OCI-LY7 (cell line): Measurements from ENCODE around the gene TJP2. TPM values are rescaled to one million over a fixed set of nuclear protein-coding genes. Genes with fewer than 3 reads are reported as not detected.

Experiments used
- BruUV-seq: library from RNA; stranded (reverse); fragments of 400-500 nt; replicated peaks from 2 replicates; lab custom pipeline; 2021; lab: Mats Ljungman, UMichigan
- CTCF ChIA-PET: fragments of 300-600 bp; sonication (Branson Sonifier 250); formaldehyde crosslinking; loops from one replicate; lab custom pipeline; 2022; ENCODE audit warnings: antibody characterized with exemption; ENCODE audit not compliant: unreplicated experiment; lab: Charles Lee
- POLR2A ChIA-PET: fragments of 300-600 bp; sonication (Branson Sonifier 250); formaldehyde crosslinking; loops from one replicate; lab custom pipeline; 2022; ENCODE audit warnings: antibody characterized with exemption; lab: Charles Lee
- DNase-seq: peaks from one replicate; pipeline ENCODE4 v3.0.0-alpha.2; 2015; ENCODE audit warnings: low spot score
- H2AFZ ChIP-seq: fragments of 200-600 bp; sonication (generic), shearing (Covaris generic); 2 replicates; pipeline ENCODE4 v1.6.1; 2014; ENCODE audit warnings: mild to moderate bottlenecking, antibody characterized with exemption, low read length, moderate library complexity
- H3K27ac ChIP-seq: fragments of 200-600 bp; sonication (generic); 2 replicates; pipeline ENCODE4 v1.5.1; 2014; ENCODE audit warnings: mixed run types, low read depth, mild to moderate bottlenecking, moderate library complexity, low read length, inconsistent platforms; ENCODE audit not compliant: poor library complexity, severe bottlenecking
- H3K36me3 ChIP-seq: fragments of 200-600 bp; sonication (generic); 2 replicates; pipeline ENCODE4 v1.6.1; 2014; ENCODE audit warnings: mild to moderate bottlenecking, antibody characterized with exemption, low read length, moderate library complexity, mixed read lengths; ENCODE audit not compliant: insufficient read depth
- H3K4me1 ChIP-seq: fragments of 200-600 bp; sonication (generic); 2 replicates; pipeline ENCODE4 v1.5.1; 2014; ENCODE audit warnings: mild to moderate bottlenecking, low read length; ENCODE audit not compliant: insufficient read depth, poor library complexity, severe bottlenecking
- H3K4me2 ChIP-seq: fragments of 200-600 bp; sonication (generic); 2 replicates; pipeline ENCODE4 v1.6.1; 2014; ENCODE audit warnings: mild to moderate bottlenecking, low read length
- H3K4me3 ChIP-seq: fragments of 200-600 bp; sonication (generic); 2 replicates; pipeline ENCODE4 v1.5.1; 2014; ENCODE audit warnings: mild to moderate bottlenecking, low read depth, low read length; ENCODE audit not compliant: poor library complexity, severe bottlenecking
- H3K79me2 ChIP-seq: fragments of 200-600 bp; sonication (generic); 2 replicates; pipeline ENCODE4 v1.6.1; 2016; ENCODE audit warnings: low read depth, mild to moderate bottlenecking, low read length, moderate library complexity, mixed read lengths; ENCODE audit not compliant: insufficient read depth
- H3K9me2 ChIP-seq: fragments of 200-600 bp; sonication (generic); 2 replicates; pipeline ENCODE4 v1.6.1; 2016; ENCODE audit warnings: mild to moderate bottlenecking, low read length, mixed read lengths; ENCODE audit not compliant: insufficient read depth
- H3K9me3 ChIP-seq: fragments of 200-600 bp; sonication (generic); 2 replicates; pipeline ENCODE4 v1.6.1; 2014; ENCODE audit warnings: mild to moderate bottlenecking, mixed run types, low read length, mixed read lengths
- H4K20me1 ChIP-seq: fragments of 200-600 bp; sonication (generic); 2 replicates; pipeline ENCODE4 v1.6.1; 2014; ENCODE audit warnings: mild to moderate bottlenecking, antibody characterized with exemption, low read length, moderate library complexity, mixed read lengths; ENCODE audit not compliant: insufficient read depth
- EZH2phosphoT487 ChIP-seq: fragments of 200-600 bp; sonication (generic); IDR thresholded peaks from 2 replicates; pipeline ENCODE4 v1.6.1; 2018; ENCODE audit warnings: low read depth, borderline replicate concordance, mild to moderate bottlenecking, mixed run types, antibody characterized with exemption, low read length, moderate library complexity, mixed read lengths
- intact Hi-C: fragments of 100-400 bp; cut with micrococcal nuclease; formaldehyde crosslinking; loops from one replicate; pipeline ENCODE4 v1.10.0; 2022; ENCODE audit not compliant: unreplicated experiment
- total RNA-seq, 2 experiments: library from RNA; depleted of rRNA in 1 of 2; stranded (reverse); fragments of >200 nt in 1 of 2; shearing (Covaris generic) in 1 of 2; gene quantifications; 2 replicates each; pipeline ENCODE4 v1.2.3, GENCODE V29; 2014 to 2022
- TF ChIP-seq, protein P1 (sequence below): fragments of 200-600 bp; sonication (generic); conservative IDR thresholded peaks from 2 replicates; pipeline ENCODE4 v1.5.1; 2014; ENCODE audit warnings: mild to moderate bottlenecking, antibody characterized with exemption, low read length, moderate library complexity, mixed read lengths

TJP2 gene
- total RNA-seq, 2 experiments from 2014 or later: 15.1 to 18.0 TPM

- Histone ChIP-seq H3K79me2 (no peaks in the 10 kb centered on the region), H4K20me1 (peaks cover 4% of the 10 kb centered on the region; the same call in 1 of the 2 replicates), H3K27ac (no peak overlapping the region), H3K9me2 (no peaks in the 10 kb centered on the region), H3K4me1 (no peaks in the 10 kb centered on the region), H2AFZ (no peak overlapping the region), H3K36me3 (peaks cover 9% of the 10 kb centered on the region; the same call in 1 of the 2 replicates), H3K4me3 (no peak overlapping the region), H3K9me3 (no peaks in the 10 kb centered on the region), H3K4me2 (no peak overlapping the region)
- intact Hi-C loops: no loop called here
- ChIA-PET POLR2A (no interaction called here), CTCF (interaction anchor here (0.8 kb wide), 1 partner anchor 11 kb away, joined by 4 read pairs; no protein-coding TSS in a partner anchor)
- TF ChIP-seq, protein P1, sequence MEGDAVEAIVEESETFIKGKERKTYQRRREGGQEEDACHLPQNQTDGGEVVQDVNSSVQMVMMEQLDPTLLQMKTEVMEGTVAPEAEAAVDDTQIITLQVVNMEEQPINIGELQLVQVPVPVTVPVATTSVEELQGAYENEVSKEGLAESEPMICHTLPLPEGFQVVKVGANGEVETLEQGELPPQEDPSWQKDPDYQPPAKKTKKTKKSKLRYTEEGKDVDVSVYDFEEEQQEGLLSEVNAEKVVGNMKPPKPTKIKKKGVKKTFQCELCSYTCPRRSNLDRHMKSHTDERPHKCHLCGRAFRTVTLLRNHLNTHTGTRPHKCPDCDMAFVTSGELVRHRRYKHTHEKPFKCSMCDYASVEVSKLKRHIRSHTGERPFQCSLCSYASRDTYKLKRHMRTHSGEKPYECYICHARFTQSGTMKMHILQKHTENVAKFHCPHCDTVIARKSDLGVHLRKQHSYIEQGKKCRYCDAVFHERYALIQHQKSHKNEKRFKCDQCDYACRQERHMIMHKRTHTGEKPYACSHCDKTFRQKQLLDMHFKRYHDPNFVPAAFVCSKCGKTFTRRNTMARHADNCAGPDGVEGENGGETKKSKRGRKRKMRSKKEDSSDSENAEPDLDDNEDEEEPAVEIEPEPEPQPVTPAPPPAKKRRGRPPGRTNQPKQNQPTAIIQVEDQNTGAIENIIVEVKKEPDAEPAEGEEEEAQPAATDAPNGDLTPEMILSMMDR: no peak
- TF ChIP-seq EZH2phosphoT487: no peak
- no TSS peak for BruUV-seq
- no peak for DNase-seq
Observed at GRCh38 chr9:69234683-69235082, 60.6 kb downstream of the TJP2 start.

GRCh38 chr9:69236188-69236587, 62.1 kb downstream of the TJP2 start:
- Histone ChIP-seq H4K20me1 (peaks cover 4% of the 10 kb centered on the region; the same call in 1 of the 2 replicates), H3K9me2 (no peaks in the 10 kb centered on the region), H3K4me3 (no peak overlapping the region), H3K27ac (no peak overlapping the region), H3K4me1 (no peaks in the 10 kb centered on the region), H3K4me2 (no peak overlapping the region), H3K36me3 (peaks cover 17% of the 10 kb centered on the region; the same call in 1 of the 2 replicates), H3K9me3 (no peaks in the 10 kb centered on the region), H3K79me2 (no peaks in the 10 kb centered on the region), H2AFZ (no peak overlapping the region)
- TF ChIP-seq, protein P1: no peak
- intact Hi-C loops: no loop called here
- CTCF ChIA-PET: no interaction called here
- no TSS peak for BruUV-seq
- POLR2A ChIA-PET: interaction anchor here (1.6 kb wide), 1 partner anchor 11 kb away, joined by 4 read pairs; no protein-coding TSS in a partner anchor
- DNase-seq: no peak

GRCh38 chr9:69237702-69238295, 63.7 kb downstream of the TJP2 start:
- no peak overlapping the region for H3K4me3 ChIP-seq
- ChIA-PET CTCF (no interaction called here), POLR2A (interaction anchor here (0.5 to 1.6 kb wide), 4 partner anchors 9 to 196 kb away, joined by 3 to 4 read pairs (median 4); no protein-coding TSS in a partner anchor)
- H3K9me2 ChIP-seq: no peaks in the 10 kb centered on the region
- H3K79me2 ChIP-seq: no peaks in the 10 kb centered on the region
- BruUV-seq: no TSS peak
- no peaks in the 10 kb centered on the region for H3K4me1 ChIP-seq
- H3K4me2 ChIP-seq: no peak overlapping the region
- intact Hi-C loops: no loop called here
- no peak overlapping the region for H3K27ac ChIP-seq
- peaks cover 17% of the 10 kb centered on the region; the same call in 1 of the 2 replicates for H3K36me3 ChIP-seq
- H2AFZ ChIP-seq: no peak overlapping the region
- H4K20me1 ChIP-seq: peaks cover 1% of the 10 kb centered on the region; the same call in 1 of the 2 replicates
- no peak for DNase-seq
- no peaks in the 10 kb centered on the region for H3K9me3 ChIP-seq
- TF ChIP-seq, protein P1: no peak
- TF ChIP-seq EZH2phosphoT487: no peak
